GM23338 (cell line): Measurements from ENCODE around the gene SLC6A3. TPM values are rescaled to one million over a fixed set of nuclear protein-coding genes. Genes with fewer than 3 reads are reported as not detected.

Experiments
- ATAC-seq: fragments of 200-7000 bp; cut with Tn5 transposase; 3 replicates; pipeline ENCODE4 v1.9.1; 2020
- DNase-seq: peaks from one replicate; pipeline ENCODE4 v3.0.0-alpha.2; 2015; ENCODE audit warnings: low spot score
- H2AFZ ChIP-seq: fragments of 200-600 bp; sonication (generic); 2 replicates; pipeline ENCODE4 v1.8.0; 2016; ENCODE audit warnings: antibody characterized with exemption, mild to moderate bottlenecking, moderate library complexity
- H3F3A ChIP-seq: fragments of 200-600 bp; sonication (generic); replicated peaks from 2 replicates; pipeline ENCODE4 v1.8.0; 2017; ENCODE audit warnings: antibody characterized with exemption, mixed run types, low read depth
- H3K27ac ChIP-seq: fragments of 200-600 bp; sonication (generic); 2 replicates; pipeline ENCODE4 v1.6.1; 2016; ENCODE audit warnings: low read depth
- H3K27me3 ChIP-seq: fragments of 200-600 bp; sonication (generic); 2 replicates; pipeline ENCODE4 v1.8.0; 2016; ENCODE audit warnings: mild to moderate bottlenecking, mixed run types, moderate library complexity; ENCODE audit not compliant: insufficient read depth
- H3K36me3 ChIP-seq: fragments of 200-600 bp; sonication (generic); 2 replicates; pipeline ENCODE4 v1.8.0; 2016; ENCODE audit warnings: mild to moderate bottlenecking; ENCODE audit not compliant: insufficient read depth
- H3K4me1 ChIP-seq: fragments of 200-600 bp; sonication (generic); 2 replicates; pipeline ENCODE4 v1.8.0; 2016; ENCODE audit warnings: mild to moderate bottlenecking, moderate library complexity; ENCODE audit not compliant: insufficient read depth
- H3K4me2 ChIP-seq: fragments of 200-600 bp; sonication (generic); 2 replicates; pipeline ENCODE4 v1.7.1; 2017; ENCODE audit warnings: mixed run types
- H3K4me3 ChIP-seq: fragments of 200-600 bp; sonication (generic); 2 replicates; pipeline ENCODE4 v1.6.1; 2016; ENCODE audit warnings: mixed run types
- H3K79me2 ChIP-seq: fragments of 200-600 bp; sonication (generic); replicated peaks from 2 replicates; pipeline ENCODE4 v1.8.0; 2017; ENCODE audit warnings: mild to moderate bottlenecking; ENCODE audit not compliant: insufficient read depth
- H3K9me2 ChIP-seq: fragments of 200-600 bp; sonication (generic); 2 replicates; pipeline ENCODE4 v1.8.0; 2017; ENCODE audit not compliant: insufficient read depth
- H4K20me1 ChIP-seq: fragments of 200-600 bp; sonication (generic); replicated peaks from 2 replicates; pipeline ENCODE4 v1.8.0; 2017; ENCODE audit warnings: mild to moderate bottlenecking; ENCODE audit not compliant: insufficient read depth
- H3K27ac Mint-ChIP-seq: 2 replicates; pipeline ENCODE4 v1.8.0; 2020; ENCODE audit warnings: inconsistent platforms, mild to moderate bottlenecking, moderate library complexity, mixed read lengths
- H3K27me3 Mint-ChIP-seq: 3 replicates; pipeline ENCODE4 v1.8.0; 2022; ENCODE audit warnings: low read depth, mild to moderate bottlenecking, moderate library complexity, mixed read lengths, inconsistent platforms; ENCODE audit not compliant: insufficient read depth, poor library complexity
- H3K36me3 Mint-ChIP-seq: 3 replicates; pipeline ENCODE4 v1.8.0; 2021; ENCODE audit warnings: low read depth, mild to moderate bottlenecking, inconsistent platforms, moderate library complexity, mixed read lengths
- H3K4me1 Mint-ChIP-seq: 3 replicates; pipeline ENCODE4 v1.8.0; 2020; ENCODE audit warnings: mild to moderate bottlenecking, inconsistent platforms, mixed read lengths
- H3K4me3 Mint-ChIP-seq: 3 replicates; pipeline ENCODE4 v1.8.0; 2021; ENCODE audit warnings: moderate library complexity, mild to moderate bottlenecking, inconsistent platforms, mixed read lengths
- H3K9me3 Mint-ChIP-seq: 3 replicates; pipeline ENCODE4 v1.8.0; 2020; ENCODE audit warnings: moderate library complexity, mild to moderate bottlenecking, inconsistent platforms, mixed read lengths
- CREB1 ChIP-seq: fragments of 250-450 bp; sonication (Bioruptor Pico); IDR thresholded peaks from 2 replicates; pipeline ENCODE4 v1.5.0; 2020; ENCODE audit warnings: low read depth, mild to moderate bottlenecking, moderate library complexity
- CTCF ChIP-seq, 2 experiments: fragments of 200-600 bp in 1 of 2; sonication (generic) in 1 of 2; conservative IDR thresholded peaks; 2 replicates each; pipeline versions ENCODE4 v1.5.1 to v1.6.1; 2016 to 2017; ENCODE audit warnings: antibody characterized with exemption in 2 of 2, low read depth in 2 of 2, mild to moderate bottlenecking in 2 of 2, moderate library complexity in 1 of 2
- EZH2 ChIP-seq: fragments of 200-600 bp; sonication (generic); IDR thresholded peaks from one replicate; pipeline ENCODE4 v1.8.0; 2017; ENCODE audit warnings: antibody characterized with exemption, mild to moderate bottlenecking, low read depth; ENCODE audit not compliant: unreplicated experiment
- EZH2phosphoT487 ChIP-seq: fragments of 200-600 bp; sonication (generic); IDR thresholded peaks from one replicate; pipeline ENCODE4 v1.8.1; 2018; ENCODE audit warnings: antibody characterized with exemption; ENCODE audit not compliant: unreplicated experiment
- JUNB ChIP-seq: IDR thresholded peaks from one replicate; pipeline ENCODE4 v1.6.1; 2016; ENCODE audit warnings: antibody characterized with exemption; ENCODE audit not compliant: unreplicated experiment
- NANOG ChIP-seq: IDR thresholded peaks from 2 replicates; pipeline ENCODE4 v1.6.1; 2016; ENCODE audit warnings: antibody characterized with exemption, borderline replicate concordance
- POLR2AphosphoS5 ChIP-seq: IDR thresholded peaks from 2 replicates; pipeline ENCODE4 v1.6.1; 2016; ENCODE audit warnings: antibody characterized with exemption, low read depth
- STAT1 ChIP-seq: IDR thresholded peaks from one replicate; pipeline ENCODE4 v1.6.1; 2016; ENCODE audit warnings: antibody characterized with exemption; ENCODE audit not compliant: unreplicated experiment
- ZNF114 ChIP-seq: fragments of 250-450 bp; sonication (Bioruptor Pico); IDR thresholded peaks from 2 replicates; pipeline ENCODE4 v1.5.0; 2020; ENCODE audit warnings: mild to moderate bottlenecking, moderate library complexity
- ZNF331 ChIP-seq: fragments of 250-450 bp; sonication (Bioruptor Pico); IDR thresholded peaks from 2 replicates; pipeline ENCODE4 v1.5.0; 2020; ENCODE audit warnings: low read depth, mild to moderate bottlenecking, moderate library complexity
- ZNF462 ChIP-seq: fragments of 250-450 bp; sonication (Bioruptor Pico); IDR thresholded peaks from 2 replicates; pipeline ENCODE4 v1.5.0; 2020; ENCODE audit warnings: mild to moderate bottlenecking, moderate library complexity
- polyA plus RNA-seq: library from polyadenylated mRNA; unstranded; fragments of >200 nt; fragmentation: Nextera tagmentation; extraction: Ambion mirVana; gene quantifications from 2 replicates; pipeline ENCODE4 v1.2.1, GENCODE V29; 2016
- total RNA-seq: library from RNA; depleted of rRNA; stranded (reverse); fragments of >200 nt; shearing (Covaris generic); gene quantifications from 2 replicates; pipeline ENCODE4 v1.2.3, GENCODE V29; 2014
- TF ChIP-seq, protein P1 (sequence below): IDR thresholded peaks from 2 replicates; pipeline ENCODE4 v1.6.1; 2016; ENCODE audit warnings: antibody characterized with exemption
- TF ChIP-seq, protein P2 (sequence below): IDR thresholded peaks from one replicate; pipeline ENCODE4 v1.6.1; 2018; ENCODE audit warnings: antibody characterized with exemption; ENCODE audit not compliant: unreplicated experiment

SLC6A3 gene
- total and polyA plus RNA-seq, 2 experiments from 2014 or later: 0.76 to 1.0 TPM

GRCh38 chr5:1485579-1486118 lies 40.4 kb upstream of the SLC6A3 start:
- Histone ChIP-seq H3K36me3 (peaks cover 14% of the 10 kb centered on the region), H3K27ac (no peak overlapping the region), H3K4me2 (no peak overlapping the region), H2AFZ (no peak overlapping the region), H4K20me1 (peaks cover 6% of the 10 kb centered on the region; the same call in 1 of the 2 replicates), H3K4me3 (no peak overlapping the region), H3K4me1 (no peaks in the 10 kb centered on the region), H3K79me2 (0 out of 2 replicates have a peak, but pooled peaks cover 11% of the 10 kb centered on the region), H3F3A (peaks cover 8% of the 10 kb centered on the region; the same call in 1 of the 2 replicates), H3K9me2 (no peaks in the 10 kb centered on the region), H3K27me3 (no peaks in the 10 kb centered on the region)
- Mint-ChIP-seq H3K4me1 (peaks cover 2% of the 10 kb centered on the region; the same call in 2 of the 3 replicates), H3K27ac (no peak overlapping the region), H3K9me3 (no peaks in the 10 kb centered on the region; the same call in 2 of the 3 replicates), H3K36me3 (peaks cover 69% of the 10 kb centered on the region), H3K27me3 (peaks cover 10% of the 10 kb centered on the region), H3K4me3 (no peak overlapping the region)
- DNase-seq: no peak
- no peak for ATAC-seq
- TF ChIP-seq NANOG (no peak), JUNB (no peak), STAT1 (no peak), ZNF331 (CRISPR knock-in tag) (no peak), ZNF462 (CRISPR knock-in tag) (no peak), POLR2AphosphoS5 (no peak), ZNF114 (CRISPR knock-in tag) (no peak), CREB1 (CRISPR knock-in tag) (no peak), EZH2phosphoT487 (no peak), CTCF (conservative IDR thresholded peaks at IDR 0.05; ENCODE audit: low read depth in 2 of 2) (no peak), EZH2 (no peak)
- TF ChIP-seq, protein P1, sequence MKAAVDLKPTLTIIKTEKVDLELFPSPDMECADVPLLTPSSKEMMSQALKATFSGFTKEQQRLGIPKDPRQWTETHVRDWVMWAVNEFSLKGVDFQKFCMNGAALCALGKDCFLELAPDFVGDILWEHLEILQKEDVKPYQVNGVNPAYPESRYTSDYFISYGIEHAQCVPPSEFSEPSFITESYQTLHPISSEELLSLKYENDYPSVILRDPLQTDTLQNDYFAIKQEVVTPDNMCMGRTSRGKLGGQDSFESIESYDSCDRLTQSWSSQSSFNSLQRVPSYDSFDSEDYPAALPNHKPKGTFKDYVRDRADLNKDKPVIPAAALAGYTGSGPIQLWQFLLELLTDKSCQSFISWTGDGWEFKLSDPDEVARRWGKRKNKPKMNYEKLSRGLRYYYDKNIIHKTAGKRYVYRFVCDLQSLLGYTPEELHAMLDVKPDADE: no peak
- TF ChIP-seq, protein P2, sequence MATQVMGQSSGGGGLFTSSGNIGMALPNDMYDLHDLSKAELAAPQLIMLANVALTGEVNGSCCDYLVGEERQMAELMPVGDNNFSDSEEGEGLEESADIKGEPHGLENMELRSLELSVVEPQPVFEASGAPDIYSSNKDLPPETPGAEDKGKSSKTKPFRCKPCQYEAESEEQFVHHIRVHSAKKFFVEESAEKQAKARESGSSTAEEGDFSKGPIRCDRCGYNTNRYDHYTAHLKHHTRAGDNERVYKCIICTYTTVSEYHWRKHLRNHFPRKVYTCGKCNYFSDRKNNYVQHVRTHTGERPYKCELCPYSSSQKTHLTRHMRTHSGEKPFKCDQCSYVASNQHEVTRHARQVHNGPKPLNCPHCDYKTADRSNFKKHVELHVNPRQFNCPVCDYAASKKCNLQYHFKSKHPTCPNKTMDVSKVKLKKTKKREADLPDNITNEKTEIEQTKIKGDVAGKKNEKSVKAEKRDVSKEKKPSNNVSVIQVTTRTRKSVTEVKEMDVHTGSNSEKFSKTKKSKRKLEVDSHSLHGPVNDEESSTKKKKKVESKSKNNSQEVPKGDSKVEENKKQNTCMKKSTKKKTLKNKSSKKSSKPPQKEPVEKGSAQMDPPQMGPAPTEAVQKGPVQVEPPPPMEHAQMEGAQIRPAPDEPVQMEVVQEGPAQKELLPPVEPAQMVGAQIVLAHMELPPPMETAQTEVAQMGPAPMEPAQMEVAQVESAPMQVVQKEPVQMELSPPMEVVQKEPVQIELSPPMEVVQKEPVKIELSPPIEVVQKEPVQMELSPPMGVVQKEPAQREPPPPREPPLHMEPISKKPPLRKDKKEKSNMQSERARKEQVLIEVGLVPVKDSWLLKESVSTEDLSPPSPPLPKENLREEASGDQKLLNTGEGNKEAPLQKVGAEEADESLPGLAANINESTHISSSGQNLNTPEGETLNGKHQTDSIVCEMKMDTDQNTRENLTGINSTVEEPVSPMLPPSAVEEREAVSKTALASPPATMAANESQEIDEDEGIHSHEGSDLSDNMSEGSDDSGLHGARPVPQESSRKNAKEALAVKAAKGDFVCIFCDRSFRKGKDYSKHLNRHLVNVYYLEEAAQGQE: no peak
